TTC549 (cell line): ENCODE results near the gene LOXHD1.

Experiments used
- FAIRE-seq: peaks from 2 replicates; lab custom pipeline; 2012; peaks lifted over from hg19 to GRCh38; lab: Jason Lieb, UNC

The LOXHD1 gene

DNA sequence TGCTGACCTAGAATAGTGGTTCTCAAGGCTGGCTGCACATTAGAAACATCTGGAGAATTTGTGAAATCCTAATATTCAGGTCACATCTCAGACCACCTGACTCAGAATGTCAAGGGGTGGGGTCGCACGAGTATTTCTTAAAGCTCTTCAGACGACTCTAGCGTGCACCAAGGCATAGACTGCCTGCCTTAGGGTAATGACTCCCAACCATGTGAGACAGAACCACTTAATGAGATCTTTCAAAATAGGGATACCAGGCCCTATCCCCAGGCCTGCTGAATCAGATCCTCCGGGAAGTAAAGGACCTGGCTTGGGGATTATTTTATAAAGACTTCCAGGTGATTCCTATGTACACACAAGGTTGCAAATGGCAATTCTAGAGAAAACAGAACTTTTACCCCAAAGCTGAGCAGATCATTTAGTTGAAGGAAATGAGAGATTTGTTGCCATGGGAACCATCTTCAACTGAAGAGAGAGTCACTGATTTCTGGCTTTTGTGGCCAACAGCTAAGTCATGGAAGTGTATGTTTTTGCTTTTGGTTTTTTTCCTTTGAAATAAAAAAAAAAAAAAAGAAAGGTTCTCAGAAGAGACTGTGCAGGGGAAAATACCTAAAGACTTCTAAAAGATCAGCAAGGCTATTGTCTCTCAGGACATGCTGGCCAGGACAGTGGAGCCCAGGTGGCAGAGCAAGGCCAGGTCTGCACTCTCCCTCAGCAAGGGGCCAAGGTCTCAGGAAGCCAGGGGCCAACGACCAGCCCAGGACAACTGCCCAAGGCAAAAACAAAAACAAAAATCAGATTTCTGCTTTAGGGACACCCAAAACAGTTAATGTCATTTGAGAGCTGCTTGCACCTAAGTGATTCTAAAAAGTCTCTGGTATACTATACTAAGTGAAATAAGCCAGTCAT lies 15.3 kb upstream of the LOXHD1 start:
- no peak for FAIRE-seq

DNA sequence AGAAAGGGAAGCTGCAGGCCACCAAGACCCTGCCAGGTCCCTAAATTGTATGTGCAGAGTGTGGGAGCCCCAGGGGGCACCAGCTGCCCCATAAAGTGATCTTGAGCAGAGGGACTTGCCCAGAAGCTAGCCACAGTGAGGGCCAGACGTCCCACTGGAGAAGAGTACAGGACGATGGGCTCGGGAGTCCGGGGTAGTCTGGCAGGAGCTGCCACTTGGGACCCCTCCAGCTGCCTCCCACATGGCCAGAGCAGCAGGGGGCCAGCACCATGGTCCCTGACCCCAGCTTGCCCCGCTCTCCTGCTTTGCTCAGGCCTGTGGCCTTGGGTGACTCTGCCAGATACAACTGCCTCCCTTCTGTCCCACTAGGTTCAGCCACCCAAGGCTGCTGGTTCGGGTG lies 11.7 kb upstream of the LOXHD1 start:
- no peak for FAIRE-seq

- FAIRE-seq, result no peak
Observed at GRCh38 chr18:46668135-46668534, 11.1 kb upstream of the LOXHD1 start.

GRCh38 chr18:46663539-46663938 lies 6.5 kb upstream of the LOXHD1 start:
- no peak for FAIRE-seq

DNA sequence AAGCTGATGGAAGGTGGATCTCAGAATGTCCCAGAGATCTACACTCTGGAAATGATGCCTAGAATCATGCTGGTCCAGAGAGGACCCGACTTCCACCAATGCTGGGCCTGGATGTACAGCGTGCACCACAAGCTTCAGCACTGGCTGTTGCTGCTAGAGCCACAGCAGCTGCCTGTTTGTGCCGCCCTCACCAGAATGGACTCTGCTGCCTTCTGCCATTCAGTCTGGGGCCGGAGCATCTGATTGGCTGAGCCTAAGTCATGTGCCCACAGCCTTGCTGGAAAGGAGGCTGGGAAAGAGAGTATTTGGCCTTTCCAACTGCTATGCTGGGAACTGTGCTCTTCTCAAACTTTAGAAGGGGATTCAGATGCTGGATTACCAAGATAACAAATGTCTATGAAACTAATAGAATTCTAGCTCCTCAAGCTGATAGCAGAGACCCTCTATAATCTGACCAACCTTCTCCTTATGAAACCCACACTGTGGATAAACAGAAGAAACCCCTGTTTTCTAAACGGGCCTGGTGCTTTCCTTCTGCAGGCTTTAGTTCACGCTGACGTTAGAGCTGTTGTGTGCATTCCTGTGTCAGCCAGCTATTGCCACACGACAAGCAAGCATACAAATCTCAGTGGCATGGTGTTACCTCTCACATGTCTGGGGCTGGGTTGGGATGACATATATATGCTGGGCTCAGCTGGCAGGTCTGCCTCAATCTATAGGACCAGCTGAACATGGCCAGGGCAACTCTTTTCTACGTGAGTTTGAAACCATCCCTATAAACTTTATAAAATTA lies 4.1 kb upstream of the LOXHD1 start:
- no peak for FAIRE-seq

DNA sequence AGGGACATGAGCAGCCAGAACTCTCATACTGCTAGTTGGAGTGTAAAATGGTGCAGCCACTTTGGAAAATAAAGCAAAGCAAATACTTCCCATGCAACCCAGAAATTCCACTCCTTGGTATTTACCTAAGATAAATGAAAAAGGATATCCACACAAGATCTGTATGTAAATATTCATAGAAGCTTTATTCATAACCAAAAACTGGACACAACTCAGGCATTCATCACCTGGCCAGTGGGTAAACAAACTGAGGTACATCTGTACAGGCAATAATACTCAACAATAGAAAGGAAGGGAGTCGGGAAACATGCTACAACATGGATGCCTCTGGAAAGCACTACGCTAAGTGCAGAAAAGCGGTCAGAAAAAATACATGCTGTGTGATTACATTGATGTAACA lies 2.5 kb upstream of the LOXHD1 start:
- no peak for FAIRE-seq

DNA sequence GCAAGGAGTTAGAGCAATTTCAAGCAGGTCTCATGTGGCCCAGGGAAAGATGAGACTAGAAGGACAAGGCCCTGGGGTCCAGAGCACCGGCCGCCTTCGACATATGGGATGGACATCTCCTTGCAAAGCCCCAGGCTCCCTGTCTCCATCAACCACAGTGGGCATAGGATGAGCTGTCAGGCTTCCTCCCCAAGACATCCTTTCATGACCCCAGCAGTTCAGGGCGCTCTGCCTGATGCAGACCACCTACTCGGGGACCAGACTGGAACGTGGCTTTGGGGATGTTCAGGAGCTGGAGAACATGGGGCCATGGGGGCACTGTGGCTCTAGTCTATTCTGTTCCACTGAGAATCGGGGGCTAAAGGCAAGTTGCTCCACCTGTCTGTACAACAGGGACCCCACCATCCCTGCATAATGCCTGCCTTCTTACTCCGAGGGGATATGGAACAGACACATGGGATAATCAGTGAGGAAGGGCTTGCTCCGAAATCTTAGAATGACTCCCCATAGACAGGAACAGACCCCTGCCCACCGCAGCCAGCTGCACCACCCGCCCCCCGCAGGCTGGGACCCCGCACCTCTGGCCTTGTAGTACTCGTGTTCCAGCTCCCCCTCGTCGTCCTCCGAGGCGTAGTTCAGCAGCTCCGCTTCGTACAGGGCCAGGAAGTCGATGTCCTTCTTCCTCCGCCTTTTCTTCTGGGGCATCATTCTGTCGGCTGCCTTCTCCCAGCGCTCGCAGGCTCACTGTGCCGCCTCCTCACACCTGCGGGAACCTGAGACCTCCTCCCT lies 500 bp downstream of the LOXHD1 start:
- no peak for FAIRE-seq

DNA sequence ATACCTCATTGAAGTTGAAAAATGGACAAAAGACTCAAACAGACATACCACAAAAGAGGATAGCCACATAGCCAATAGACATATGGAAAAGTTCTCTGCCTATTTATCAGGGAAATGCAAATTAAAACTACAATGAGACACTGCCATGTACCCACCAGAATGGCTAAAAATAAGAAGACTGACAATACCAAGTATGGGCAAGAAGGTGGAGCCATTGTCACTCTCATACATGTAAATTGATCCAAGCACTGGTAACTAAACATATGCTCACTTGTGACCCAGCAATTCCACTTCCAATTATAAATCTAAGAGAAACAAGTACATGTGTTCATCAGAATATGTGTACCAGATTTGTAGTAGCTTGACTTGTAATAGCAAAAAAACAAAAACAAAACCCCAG lies 4.6 kb downstream of the LOXHD1 start:
- FAIRE-seq, result no peak

DNA sequence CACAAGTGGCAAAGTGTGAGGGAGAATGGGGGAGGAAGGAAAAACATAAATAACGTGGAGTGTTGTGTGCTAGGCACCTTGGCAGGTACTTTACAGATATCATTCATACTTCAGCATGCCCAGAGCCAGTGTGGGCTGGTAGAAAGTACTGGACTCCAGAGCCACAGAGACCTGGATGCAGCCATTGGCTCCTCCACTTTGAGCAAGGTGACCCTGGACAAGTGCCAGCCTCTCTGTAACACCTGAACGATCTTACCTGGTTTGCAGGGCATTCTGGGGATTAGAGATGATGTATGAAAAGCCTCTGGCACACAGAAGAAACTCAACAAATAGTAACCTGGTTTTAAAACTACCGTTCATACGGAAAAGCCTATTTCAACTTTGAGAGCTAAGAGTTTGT lies 6.3 kb downstream of the LOXHD1 start:
- no peak for FAIRE-seq

GRCh38 chr18:46649071-46649862 lies 7.8 kb downstream of the LOXHD1 start:
- no peak for FAIRE-seq

DNA sequence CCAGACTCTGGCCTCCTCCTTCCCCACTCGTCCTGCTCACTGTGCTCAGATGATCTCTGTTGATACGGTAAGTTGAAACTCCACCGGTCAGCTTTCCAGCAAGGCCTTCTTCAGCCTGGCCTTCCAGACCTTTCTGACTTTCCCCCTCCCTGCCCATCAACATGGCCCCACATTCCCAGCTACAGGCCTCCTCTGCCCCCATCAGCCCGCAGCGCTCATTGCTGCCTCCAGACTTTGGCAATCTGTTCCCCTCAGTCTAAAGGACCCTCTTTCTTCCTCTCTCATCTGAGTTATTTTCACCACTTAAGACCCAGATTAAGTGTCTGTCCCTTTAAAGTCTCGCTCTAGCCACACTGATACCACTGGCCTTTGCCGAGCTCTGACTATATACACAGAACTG lies 10.6 kb downstream of the LOXHD1 start:
- no peak for FAIRE-seq

- FAIRE-seq, result no peak
Observed at GRCh38 chr18:46642561-46642960, 14.5 kb downstream of the LOXHD1 start.

DNA sequence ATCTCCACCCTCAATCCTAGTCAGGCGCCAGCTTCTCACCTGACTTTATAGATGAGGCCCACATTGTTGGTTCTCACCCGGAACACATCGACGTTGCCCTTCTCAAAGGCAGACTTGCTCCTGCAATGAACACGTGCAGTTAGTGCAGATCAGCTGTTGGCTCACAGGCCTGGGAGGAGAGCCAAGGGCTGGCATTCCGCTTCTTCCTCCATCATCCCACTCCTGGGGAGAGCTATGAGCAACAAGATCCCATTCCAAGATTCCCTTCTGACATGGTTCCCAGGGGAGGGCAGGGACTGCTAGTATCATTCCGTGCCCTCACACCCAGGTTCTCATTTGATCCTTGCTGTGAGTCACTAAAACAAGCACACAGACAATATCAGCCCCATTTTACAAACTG lies 15.1 kb downstream of the LOXHD1 start:
- FAIRE-seq, result no peak

GRCh38 chr18:46639386-46639785 lies 17.6 kb downstream of the LOXHD1 start:
- FAIRE-seq, result no peak

DNA sequence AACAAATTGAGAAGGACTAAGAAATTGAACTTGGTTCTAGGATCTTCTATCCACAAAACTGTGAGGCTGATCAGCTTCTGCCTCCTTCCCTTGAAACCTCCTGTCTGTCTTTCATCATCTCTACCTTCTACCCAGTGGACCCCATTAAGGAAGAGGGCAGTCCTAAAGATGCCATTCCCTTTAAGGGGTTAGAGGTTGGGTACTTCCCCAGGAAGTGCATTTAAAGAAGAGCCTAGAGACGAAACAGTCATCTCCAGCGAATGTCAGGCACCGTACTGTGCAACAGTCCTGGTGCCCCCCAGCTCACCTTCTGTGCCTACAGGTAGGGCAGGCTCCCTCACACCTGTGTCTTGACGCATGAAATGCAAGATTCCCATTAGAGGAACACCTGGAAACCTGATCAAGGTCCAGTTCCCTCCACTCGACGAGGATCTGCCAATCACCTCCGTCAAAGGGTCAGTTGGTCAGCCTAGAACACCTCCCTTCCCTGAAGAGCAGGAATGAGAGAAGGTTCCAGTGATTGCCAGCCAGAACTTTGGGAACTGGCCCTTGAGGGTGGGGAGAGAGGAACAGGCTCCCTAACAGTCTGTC lies 20.9 kb downstream of the LOXHD1 start:
- FAIRE-seq, result no peak

- no peak for FAIRE-seq
Observed at GRCh38 chr18:46632401-46633071, 24.5 kb downstream of the LOXHD1 start.

- no peak for FAIRE-seq
Observed at GRCh38 chr18:46630991-46631390, 26.0 kb downstream of the LOXHD1 start.

DNA sequence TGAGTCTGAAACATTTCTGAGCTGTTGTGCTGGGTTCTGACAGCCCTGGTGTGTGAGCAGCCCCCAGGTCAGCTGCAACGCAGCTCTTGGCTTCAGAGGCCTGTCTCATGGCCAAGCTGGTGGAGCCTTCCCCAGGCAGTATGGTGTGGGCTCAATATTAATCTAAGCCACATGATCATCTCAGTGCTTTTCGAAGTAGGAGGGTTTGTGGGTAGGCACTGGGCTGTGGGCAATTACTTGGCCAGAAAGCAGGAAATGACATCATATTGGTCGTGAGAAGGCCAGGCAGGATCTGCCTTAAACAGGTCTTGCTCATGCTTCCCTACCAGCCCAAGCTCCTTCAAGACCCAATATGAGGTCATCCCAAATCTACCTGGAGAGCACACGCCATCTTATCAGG lies 26.9 kb downstream of the LOXHD1 start:
- no peak for FAIRE-seq

GRCh38 chr18:46629361-46629760 lies 27.7 kb downstream of the LOXHD1 start:
- no peak for FAIRE-seq

GRCh38 chr18:46628206-46628605 lies 28.8 kb downstream of the LOXHD1 start:
- no peak for FAIRE-seq

- no peak for FAIRE-seq
Observed at GRCh38 chr18:46627136-46627535, 29.9 kb downstream of the LOXHD1 start.
